GM19193 (cell line): ENCODE data around the gene EPB41L4A.

Experiments used
- POLR2A ChIP-seq: IDR thresholded peaks from 4 replicates; pipeline ENCODE4 v1.6.1; 2011; ENCODE audit not compliant: insufficient read depth, insufficient read length; ENCODE audit errors: extremely low read depth

Gene EPB41L4A

DNA sequence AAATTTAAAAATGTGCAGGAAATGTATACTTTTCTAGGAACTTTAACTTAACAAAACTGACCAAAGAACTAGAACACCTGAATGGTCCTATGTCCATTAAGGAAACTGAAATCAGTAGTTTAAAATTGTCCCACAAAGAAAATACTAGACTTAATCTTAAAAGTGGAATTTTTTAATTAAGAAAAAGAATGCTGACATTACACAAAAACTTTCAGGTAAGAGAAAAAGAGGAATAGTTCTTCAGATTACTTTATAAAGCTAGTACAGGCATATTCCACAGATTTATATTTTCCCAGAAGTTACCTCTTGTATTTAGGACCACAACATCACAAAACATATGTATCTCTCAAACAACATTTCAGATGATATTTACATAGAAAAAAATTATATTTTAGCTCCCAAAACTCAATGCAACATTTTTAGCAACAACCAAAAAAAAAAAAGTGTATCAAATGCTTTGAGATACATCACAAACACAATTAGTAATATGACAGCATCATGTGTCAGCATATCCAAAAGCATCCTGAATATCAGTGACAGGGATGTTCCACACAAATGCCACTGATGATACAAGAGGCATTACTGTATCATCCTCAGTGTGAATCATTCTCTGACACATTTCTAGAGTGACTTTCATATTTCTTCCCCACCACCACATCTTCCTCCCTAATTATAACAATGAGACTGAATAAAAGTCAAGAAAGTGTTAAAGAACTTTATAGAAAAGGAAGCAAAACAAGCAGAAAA, 264.0 kb downstream of the EPB41L4A start:
- no peak for TF ChIP-seq POLR2A

DNA sequence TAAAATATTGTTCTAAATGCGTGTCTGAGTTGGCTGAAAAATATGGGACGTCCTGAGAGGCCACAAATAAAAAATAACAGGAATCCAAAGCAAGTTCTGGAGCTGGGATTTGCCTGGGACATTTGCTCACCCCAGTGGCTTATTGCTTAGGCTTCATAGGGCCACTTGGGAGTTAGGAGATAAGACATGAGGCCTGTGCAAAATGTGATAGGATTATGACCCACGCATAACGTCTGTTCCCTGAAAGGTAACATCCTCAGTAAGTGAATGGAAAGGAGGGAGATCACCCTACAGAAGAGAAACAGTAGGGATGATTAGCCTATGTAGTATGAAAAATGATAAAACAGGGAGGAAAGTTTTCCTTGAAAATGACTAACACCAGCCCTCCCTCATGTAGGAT, 269.4 kb downstream of the EPB41L4A start:
- TF ChIP-seq POLR2A = no peak

- TF ChIP-seq POLR2A = no peak
Measured at GRCh38 chr5:112146323-112147226, 272.5 kb downstream of the EPB41L4A start.

DNA sequence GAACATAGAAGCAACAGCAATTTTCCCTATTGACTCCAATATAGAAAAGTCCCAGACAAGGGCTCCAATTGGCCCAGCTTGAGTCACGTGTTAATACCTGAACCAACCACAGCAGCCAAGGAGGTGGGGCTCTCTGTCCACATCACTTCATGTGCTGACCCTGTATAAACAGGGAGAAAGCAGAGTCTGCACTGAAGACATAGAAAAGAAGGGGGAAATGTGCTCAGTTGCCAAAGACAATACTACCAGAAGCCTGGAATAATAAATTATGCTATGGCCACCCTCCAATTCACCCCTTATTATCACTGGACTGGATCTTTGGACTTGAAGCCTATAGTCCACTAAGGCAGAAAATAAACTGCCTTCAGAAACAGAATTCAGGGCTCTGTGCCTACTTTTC, 275.4 kb downstream of the EPB41L4A start:
- TF ChIP-seq POLR2A = no peak

GRCh38 chr5:112142769-112143270, 276.3 kb downstream of the EPB41L4A start:
- no peak for TF ChIP-seq POLR2A

- TF ChIP-seq POLR2A = no peak
Measured at GRCh38 chr5:112141582-112141981, 277.5 kb downstream of the EPB41L4A start.

GRCh38 chr5:112138526-112138925, 280.6 kb downstream of the EPB41L4A start:
- no peak for TF ChIP-seq POLR2A

DNA sequence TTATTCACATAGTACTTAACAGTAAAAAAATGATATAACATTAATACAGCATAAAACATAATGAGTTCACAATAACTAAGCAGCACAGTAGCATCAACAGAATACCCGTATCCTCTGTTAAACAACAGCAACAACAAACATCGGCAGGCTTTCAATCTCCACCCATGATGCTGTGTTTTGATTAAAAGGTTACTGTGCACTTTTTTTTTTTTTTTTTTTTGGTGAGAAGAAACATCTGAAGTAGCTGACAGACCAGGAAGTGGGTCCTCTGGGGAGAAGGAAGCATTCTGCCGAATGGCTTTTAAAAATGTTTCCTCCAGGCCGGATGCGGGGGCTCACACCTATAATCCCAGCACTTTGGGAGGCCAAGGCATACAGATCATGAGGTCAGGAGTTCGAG, 282.3 kb downstream of the EPB41L4A start:
- no peak for TF ChIP-seq POLR2A

- no peak for TF ChIP-seq POLR2A
Measured at GRCh38 chr5:112127861-112128260, 291.2 kb downstream of the EPB41L4A start.

DNA sequence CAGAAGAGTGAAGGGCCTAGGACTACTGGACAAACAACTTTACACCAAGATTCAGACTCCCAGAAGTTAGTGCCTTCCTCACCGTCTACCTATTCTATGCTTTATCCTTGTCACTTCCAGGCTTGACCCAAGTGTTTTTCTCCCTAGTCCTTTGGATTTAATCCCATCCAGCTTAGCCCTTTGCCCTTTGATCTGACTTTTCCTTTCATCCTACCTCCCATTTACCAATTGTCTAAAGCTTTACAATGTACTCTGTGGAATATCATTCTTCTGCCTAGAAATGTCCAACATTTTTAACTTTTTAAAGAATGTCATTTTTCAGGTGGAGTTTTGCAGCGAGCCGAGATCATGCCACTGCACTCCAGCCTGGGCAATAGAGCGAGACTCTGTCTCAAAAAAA, 292.1 kb downstream of the EPB41L4A start:
- TF ChIP-seq POLR2A = no peak

DNA sequence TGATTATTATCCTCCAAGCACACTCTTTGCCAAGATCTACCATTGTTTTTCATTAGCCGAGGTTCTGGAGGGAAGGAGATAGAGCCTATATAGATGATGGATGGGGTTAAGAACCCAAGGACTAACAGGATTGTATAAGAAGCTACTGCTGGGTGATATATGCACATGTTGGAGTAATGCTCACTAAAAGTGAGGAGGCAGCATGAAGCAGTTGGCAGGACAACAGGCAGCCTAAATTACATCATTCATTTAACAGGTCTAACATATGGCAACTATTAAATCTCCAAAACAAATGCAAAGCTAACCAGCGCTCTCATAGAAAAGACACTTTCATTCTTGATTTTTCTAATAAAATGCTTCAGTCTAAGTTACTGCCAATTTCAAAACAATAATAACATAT, 293.2 kb downstream of the EPB41L4A start:
- TF ChIP-seq POLR2A = no peak

DNA sequence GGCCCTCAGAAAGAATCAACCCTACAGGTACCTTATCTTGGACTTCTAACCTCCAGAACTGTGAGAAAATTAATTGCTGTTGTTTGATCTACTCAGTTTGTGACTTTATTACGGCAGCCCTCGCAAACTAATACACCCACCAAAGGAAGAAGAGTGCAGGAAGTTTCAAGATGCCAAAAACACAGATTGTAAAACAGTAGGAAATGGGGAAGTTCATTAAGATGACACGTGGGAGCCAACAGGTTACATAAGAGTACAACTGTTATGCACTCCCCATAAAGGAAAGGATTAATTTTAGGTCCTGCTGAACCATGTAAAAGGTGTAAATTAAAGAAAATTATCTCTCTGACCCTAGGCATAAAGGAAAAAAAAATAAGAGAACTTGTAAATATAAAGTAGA, 294.3 kb downstream of the EPB41L4A start:
- no peak for TF ChIP-seq POLR2A

GRCh38 chr5:112123086-112123485, 296.0 kb downstream of the EPB41L4A start:
- no peak for TF ChIP-seq POLR2A

DNA sequence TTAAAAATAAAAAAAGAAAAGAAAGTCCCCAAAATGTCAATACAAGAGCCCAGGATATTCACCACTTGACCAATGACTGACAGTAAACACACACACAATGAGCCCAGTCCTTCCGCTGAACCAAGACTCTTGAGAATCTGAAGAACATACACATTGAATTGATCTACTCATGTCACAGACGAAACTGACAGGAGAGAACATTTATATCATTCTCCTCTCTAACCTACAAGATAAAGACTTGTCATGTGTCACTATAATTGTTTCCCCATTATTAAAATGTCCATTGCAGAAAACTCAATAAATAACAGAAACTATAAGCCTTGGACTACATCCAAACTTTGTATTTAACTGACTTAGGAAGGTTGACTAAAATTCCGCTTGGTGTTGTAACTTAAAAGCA, 296.7 kb downstream of the EPB41L4A start:
- no peak for TF ChIP-seq POLR2A

GRCh38 chr5:112121258-112121657, 297.8 kb downstream of the EPB41L4A start:
- TF ChIP-seq POLR2A = no peak

DNA sequence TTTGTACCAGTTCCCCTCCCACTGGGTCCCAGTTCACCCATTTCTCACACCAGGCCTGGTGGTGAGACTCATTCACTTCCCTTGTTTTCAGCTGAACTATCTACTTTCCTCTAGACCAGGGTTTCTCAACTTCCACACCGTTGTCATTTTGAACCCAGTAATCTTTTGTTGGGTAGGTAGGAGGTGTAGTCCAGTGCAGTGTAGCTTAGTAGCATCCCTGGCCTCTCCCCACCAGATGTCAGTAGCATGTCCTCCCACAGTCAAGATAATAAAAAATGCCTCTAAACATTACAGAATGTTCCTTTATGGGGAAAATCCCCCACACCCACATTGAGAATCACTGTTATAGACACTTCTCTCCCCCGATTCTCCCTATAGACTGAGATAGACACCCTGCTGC, 299.1 kb downstream of the EPB41L4A start:
- no peak for TF ChIP-seq POLR2A

GRCh38 chr5:112119508-112119907, 299.6 kb downstream of the EPB41L4A start:
- no peak for TF ChIP-seq POLR2A

- no peak for TF ChIP-seq POLR2A
Measured at GRCh38 chr5:112117551-112117950, 301.5 kb downstream of the EPB41L4A start.
